ENCODE results near the gene IFNGR2.
"Not testable (repeated sequence)": the region's sequence is repeated elsewhere in the genome, so short reads cannot be mapped to it uniquely, and the experiment has no call there.

IFNGR2 gene

DNA sequence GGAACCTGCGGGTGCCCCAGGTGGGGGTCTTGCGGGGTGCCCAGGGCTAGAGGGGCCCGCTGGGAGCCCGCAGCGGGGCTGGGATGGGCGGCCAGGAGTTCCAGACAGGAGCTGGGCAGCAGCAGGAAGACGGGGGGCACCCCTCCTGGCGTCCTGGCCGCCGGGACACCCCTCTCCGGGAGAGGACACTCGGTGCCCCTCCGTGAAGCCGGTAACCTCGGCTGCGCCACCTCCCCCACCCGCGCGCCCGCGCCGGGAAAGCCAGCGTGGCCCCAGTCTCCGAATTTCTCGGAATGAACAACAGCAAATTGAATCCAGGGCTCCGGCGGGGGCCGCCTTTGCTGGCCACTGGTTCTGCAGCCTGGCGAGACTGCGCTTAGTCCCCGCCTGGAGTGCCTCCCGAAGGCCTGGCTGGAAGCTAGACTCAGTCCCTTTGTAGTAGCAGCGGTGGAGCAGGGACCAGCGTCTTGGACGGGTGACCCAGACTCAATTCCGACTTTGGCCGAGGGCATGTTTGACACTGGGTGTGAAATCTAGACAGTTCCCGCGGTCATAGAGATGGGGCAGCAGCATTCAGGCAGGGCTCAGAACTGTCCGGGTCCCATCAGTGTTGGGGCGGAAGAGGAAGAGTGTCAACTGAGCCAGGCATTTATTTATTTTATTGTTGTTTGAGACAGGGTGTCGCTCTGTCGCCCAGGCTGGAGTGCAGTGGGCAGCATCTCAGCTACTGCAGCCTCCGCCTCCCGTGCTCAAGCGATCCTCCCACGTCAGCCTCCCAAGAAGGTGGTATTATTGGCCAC lies 773 bp downstream of the IFNGR2 start:
- DNase-seq: peak; percentile 54 to 79 (median 69)

- no peak for DNase-seq
These were observed 3.3 kb downstream of the IFNGR2 start for GRCh38 chr21:33406493-33406892.

- no peak for DNase-seq
These were observed 8.8 kb downstream of the IFNGR2 start for GRCh38 chr21:33411949-33412430.

- not testable (repeated sequence) for DNase-seq
These were observed 9.2 kb downstream of the IFNGR2 start for GRCh38 chr21:33412439-33412831.

- DNase-seq: peak in 1 of 3 experiments; percentile 26
These were observed 9.8 kb downstream of the IFNGR2 start for GRCh38 chr21:33412832-33413519.

- no peak for DNase-seq
These were observed 10.9 kb downstream of the IFNGR2 start for GRCh38 chr21:33414068-33414467.

GRCh38 chr21:33414926-33415325 lies 11.7 kb downstream of the IFNGR2 start:
- DNase-seq: no peak

- DNase-seq: no peak
These were observed 15.5 kb downstream of the IFNGR2 start for GRCh38 chr21:33418691-33419090.

DNA sequence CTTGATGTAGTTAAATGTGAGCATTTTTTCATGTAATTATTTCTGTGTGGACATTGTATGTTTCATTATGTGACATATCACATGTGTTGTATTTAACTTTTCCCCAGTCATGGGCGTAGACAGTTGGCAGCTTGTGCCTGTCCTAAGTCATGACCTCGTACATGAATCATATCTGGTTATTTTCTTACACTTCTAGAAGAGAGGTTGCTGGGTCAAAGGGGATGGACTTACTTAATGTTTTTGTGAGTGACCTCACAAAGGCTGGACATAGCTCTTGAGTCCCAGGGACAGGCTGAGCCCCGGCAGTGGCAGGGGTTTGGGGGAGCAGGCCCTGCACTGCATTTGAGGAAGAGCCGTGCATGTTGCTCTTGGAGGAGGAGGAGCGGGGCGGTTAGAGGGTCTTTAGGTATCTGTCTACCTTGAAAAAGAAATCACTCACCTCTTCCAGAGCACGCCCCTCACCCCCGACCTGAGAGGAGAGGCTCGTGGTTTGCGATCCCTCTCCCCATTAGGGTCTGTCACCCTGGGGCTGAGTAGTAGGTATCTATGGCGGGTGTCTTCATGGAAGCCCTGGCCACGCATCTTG lies 16.4 kb downstream of the IFNGR2 start:
- DNase-seq: no peak

DNA sequence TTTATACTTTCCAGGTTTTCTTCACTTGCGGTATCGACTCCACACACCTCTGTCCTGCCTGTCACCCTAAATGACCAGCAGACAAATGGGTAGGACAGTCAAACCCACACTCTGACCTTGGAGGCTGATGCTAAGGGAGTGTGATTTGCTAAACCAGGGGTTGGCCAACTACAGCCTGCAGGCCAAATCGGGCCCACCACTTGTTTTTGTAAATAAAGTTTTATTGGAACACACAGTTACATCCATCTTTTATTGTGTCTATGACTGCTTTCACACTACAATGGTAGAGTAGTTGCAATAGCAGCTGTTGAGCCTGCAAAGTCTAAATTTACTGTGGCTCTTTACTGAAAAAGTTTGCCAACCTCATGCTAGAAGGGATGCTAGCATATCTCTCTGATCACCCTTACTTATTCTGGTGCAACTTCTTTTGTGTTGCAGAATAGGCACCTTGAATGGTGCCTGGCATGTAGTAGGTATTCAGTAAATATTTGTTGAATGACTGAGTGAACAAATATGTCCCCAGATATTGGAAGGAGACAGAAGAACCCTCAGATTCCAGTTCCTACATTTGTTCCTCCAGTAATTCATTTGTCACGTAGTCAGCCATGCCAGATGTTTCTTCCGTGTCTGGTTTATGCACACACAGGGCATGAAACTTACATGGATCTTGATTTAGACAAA lies 18.6 kb downstream of the IFNGR2 start:
- DNase-seq: no peak

GRCh38 chr21:33424214-33424613 lies 21.0 kb downstream of the IFNGR2 start:
- no peak for DNase-seq

- no peak for DNase-seq
These were observed 22.6 kb downstream of the IFNGR2 start for GRCh38 chr21:33425825-33426224.

- no peak for DNase-seq
These were observed 23.8 kb downstream of the IFNGR2 start for GRCh38 chr21:33427051-33427450.

- DNase-seq: no peak
These were observed 25.5 kb downstream of the IFNGR2 start for GRCh38 chr21:33428669-33429068.

- no peak for DNase-seq
These were observed 27.6 kb downstream of the IFNGR2 start for GRCh38 chr21:33430858-33431257.

GRCh38 chr21:33432496-33432895 lies 29.3 kb downstream of the IFNGR2 start:
- no peak for DNase-seq

- DNase-seq: no peak
These were observed 29.8 kb downstream of the IFNGR2 start for GRCh38 chr21:33433001-33433400.

- no peak for DNase-seq
These were observed 30.4 kb downstream of the IFNGR2 start for GRCh38 chr21:33433425-33434114.

DNA sequence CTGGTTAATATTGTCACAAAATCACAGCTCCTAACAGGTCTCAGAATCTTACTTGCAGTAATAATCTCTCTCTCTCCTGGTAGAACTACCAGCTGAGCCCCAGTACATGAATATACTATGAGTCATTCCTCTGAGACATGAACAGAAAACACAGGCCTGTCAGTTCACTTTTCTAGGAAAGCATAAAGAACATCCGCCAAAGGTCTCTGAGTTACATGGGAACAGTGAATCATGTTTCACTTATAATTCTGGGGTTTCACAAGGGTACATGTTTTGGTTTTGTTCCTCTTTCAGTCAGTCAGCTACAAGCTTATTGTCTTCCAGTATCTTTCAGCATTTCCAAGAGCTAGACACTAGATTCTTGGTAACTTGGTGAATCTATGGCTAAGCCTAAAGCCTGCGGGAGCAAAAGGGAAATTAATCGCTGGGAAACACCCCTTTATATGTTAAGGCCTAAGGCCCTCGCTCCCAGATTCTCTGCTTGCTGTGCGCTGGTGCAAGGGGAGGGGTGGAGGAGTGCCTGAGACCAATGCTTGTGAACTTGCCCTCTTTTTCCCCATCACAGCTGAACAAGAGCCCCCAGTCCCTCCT lies 31.7 kb downstream of the IFNGR2 start:
- no peak for DNase-seq

- no peak for DNase-seq
These were observed 33.9 kb downstream of the IFNGR2 start for GRCh38 chr21:33437140-33437539.

- DNase-seq: peak; percentile 34 to 88 (median 71)
These were observed 38.6 kb downstream of the IFNGR2 start for GRCh38 chr21:33441489-33442477.
